Thyroid gland (tissue), 4 donors: ENCODE results near the gene KIF1C.

Experiments
- CTCF ChIP-seq, 6 experiments: fragments of 200-600 bp in 3 of 6; fragments of 450-650 bp in 3 of 6; sonication (generic) in 3 of 6; IDR thresholded peaks; one replicate each; pipeline ENCODE4 v1.5.1; 2016 to 2019; ENCODE audit warnings: antibody characterized with exemption in 6 of 6, mild to moderate bottlenecking in 2 of 6, inconsistent platforms in 1 of 6, moderate library complexity in 1 of 6
- POLR2A ChIP-seq, 2 donors: fragments of 450-650 bp; IDR thresholded peaks; one replicate each; pipeline ENCODE4 v1.6.1; 2017; ENCODE audit warnings: antibody characterized with exemption in 2 of 2, mild to moderate bottlenecking in 2 of 2, moderate library complexity in 1 of 2

GRCh38 chr17:4951486-4951885, 46.3 kb upstream of the KIF1C start:
- TF ChIP-seq CTCF (IDR thresholded peaks at IDR 0.05) (no peak), POLR2A (IDR thresholded peaks at IDR 0.05) (no peak)
